HepG2 (cell line): ENCODE measurements around the gene SMARCC1. TPM values are rescaled to one million over a fixed set of nuclear protein-coding genes. Genes with fewer than 3 reads are reported as not detected.
A peak's percentile ranks its signal among the peaks of the same experiment; 100 is the strongest.

Experiments used
- AGO2 ChIP-seq: fragments of 200-400 bp; formaldehyde crosslinking; optimal IDR thresholded peaks from 2 replicates; pipeline ENCODE3; 2017; ENCODE audit warnings: mild to moderate bottlenecking, low read depth, low read length, moderate library complexity
- ATF2 ChIP-seq: sonication (generic); formaldehyde crosslinking; IDR thresholded peaks from 2 replicates; pipeline ENCODE4 v1.4.0; 2020; ENCODE audit warnings: missing genetic modification reagents
- FOXJ3 ChIP-seq: sonication (generic); formaldehyde crosslinking; IDR thresholded peaks from 2 replicates; pipeline ENCODE4 v1.4.0; 2020; ENCODE audit warnings: missing genetic modification reagents, mild to moderate bottlenecking, borderline replicate concordance
- MATR3 ChIP-seq: sonication (generic); formaldehyde crosslinking; IDR thresholded peaks from 2 replicates; pipeline ENCODE4 v1.4.0; 2020; ENCODE audit warnings: missing genetic modification reagents
- PCBP1 ChIP-seq: fragments of 200-400 bp; formaldehyde crosslinking; IDR thresholded peaks from 2 replicates; pipeline ENCODE4 v1.6.1; 2017; ENCODE audit warnings: mild to moderate bottlenecking, low read depth, low read length, borderline replicate concordance
- TAF1 ChIP-seq: sonication (generic); formaldehyde crosslinking; IDR thresholded peaks from 2 replicates; pipeline ENCODE4 v1.4.0; 2020; ENCODE audit warnings: missing genetic modification reagents
- TFAP4 ChIP-seq: sonication (generic); IDR thresholded peaks from 2 replicates; pipeline ENCODE4 v1.6.1; 2016; ENCODE audit warnings: low read depth, borderline replicate concordance
- THAP9 ChIP-seq: sonication (generic); formaldehyde crosslinking; IDR thresholded peaks from 2 replicates; pipeline ENCODE4; 2020; ENCODE audit warnings: missing genetic modification reagents, mild to moderate bottlenecking, borderline replicate concordance
- THYN1 ChIP-seq: sonication (generic); formaldehyde crosslinking; IDR thresholded peaks from 2 replicates; pipeline ENCODE4 v1.8.1; 2023; ENCODE audit warnings: low read depth, mild to moderate bottlenecking, moderate library complexity, missing genetic modification reagents, borderline replicate concordance
- UBTF ChIP-seq: sonication (generic); formaldehyde crosslinking; IDR thresholded peaks from 2 replicates; pipeline ENCODE4 v1.4.0; 2020; ENCODE audit warnings: mild to moderate bottlenecking, missing genetic modification reagents
- ZBED4 ChIP-seq: sonication (generic); formaldehyde crosslinking; IDR thresholded peaks from 2 replicates; pipeline ENCODE4 v1.4.0; 2020; ENCODE audit warnings: missing genetic modification reagents, borderline replicate concordance
- ZNF430 ChIP-seq: sonication (generic); formaldehyde crosslinking; IDR thresholded peaks from 2 replicates; pipeline ENCODE4 v1.9.0; 2021; ENCODE audit warnings: mild to moderate bottlenecking, missing genetic modification reagents
- ZNF614 ChIP-seq: IDR thresholded peaks from 2 replicates; pipeline ENCODE4 v1.6.1; 2018; ENCODE audit warnings: missing biosample characterization, missing genetic modification reagents, inconsistent platforms, borderline replicate concordance
- ZNF660 ChIP-seq: sonication (generic); formaldehyde crosslinking; IDR thresholded peaks from 2 replicates; pipeline ENCODE4 v1.5.1; 2020; ENCODE audit warnings: mild to moderate bottlenecking, low read depth, missing genetic modification reagents, borderline replicate concordance
- polyA plus RNA-seq, 8 experiments: library from polyadenylated mRNA; depleted of rRNA in 3 of 8; stranded (reverse) in 7 of 8; unstranded in 1 of 8; fragments of >200 nt; fragmentation: Illumina TruSeq in 4 of 8; extraction: Trizol in 4 of 8; gene quantifications; 2 replicates each; pipeline versions ENCODE4 v1.2.1 to v1.2.3, GENCODE V29; 2011 to 2016; ENCODE audit warnings: low read depth in 4 of 8, missing spikeins in 1 of 8, mixed read lengths in 1 of 8; ENCODE audit not compliant: insufficient read depth in 1 of 8
- total RNA-seq, 5 experiments: library from RNA; depleted of rRNA; stranded (reverse); fragments of >200 nt; fragmentation: Illumina TruSeq; extraction: Trizol; gene quantifications; 2 replicates each; pipeline ENCODE4 v1.2.3, GENCODE V29; 2016; ENCODE audit warnings: low read depth in 1 of 5

Gene SMARCC1
- total and polyA plus RNA-seq, 2 of the 13 experiments (the other 11 are each of a cell fraction or from before 2014, with no cell fraction given), result 47.9 to 58.4 TPM

GRCh38 chr3:47824541-47825473 lies 43.1 kb upstream of the SMARCC1 start (continued):
- TF ChIP-seq ZBED4 (CRISPR knock-in tag), result peak; percentile 45; the same call in 1 of the 2 replicates
- no peak for TF ChIP-seq MATR3 (CRISPR knock-in tag)
- TF ChIP-seq PCBP1, result no peak
- 0 out of 2 replicates have a peak, but pooled peaks have one; percentile 77 for TF ChIP-seq THAP9 (CRISPR knock-in tag)
- peak; percentile 95 for TF ChIP-seq AGO2
- 0 out of 2 replicates have a peak, but pooled peaks have one; percentile 14 for TF ChIP-seq ZNF614 (CRISPR knock-in tag)
- TF ChIP-seq TFAP4, result peak; percentile 16; the same call in 1 of the 2 replicates
- TF ChIP-seq ZNF660 (CRISPR knock-in tag), result no peak
- TF ChIP-seq UBTF, result peak; percentile 97
- no peak for TF ChIP-seq THYN1 (CRISPR knock-in tag)
- no peak; the same call in none of the 2 replicates for TF ChIP-seq ZNF430 (CRISPR knock-in tag)
- TF ChIP-seq ATF2 (CRISPR knock-in tag), result peak; percentile 53; the same call in 1 of the 2 replicates
- no peak for TF ChIP-seq FOXJ3 (CRISPR knock-in tag)
- TF ChIP-seq TAF1 (CRISPR knock-in tag), result peak; percentile 97
